ENCODE data around the gene PIP4K2A.

DNA sequence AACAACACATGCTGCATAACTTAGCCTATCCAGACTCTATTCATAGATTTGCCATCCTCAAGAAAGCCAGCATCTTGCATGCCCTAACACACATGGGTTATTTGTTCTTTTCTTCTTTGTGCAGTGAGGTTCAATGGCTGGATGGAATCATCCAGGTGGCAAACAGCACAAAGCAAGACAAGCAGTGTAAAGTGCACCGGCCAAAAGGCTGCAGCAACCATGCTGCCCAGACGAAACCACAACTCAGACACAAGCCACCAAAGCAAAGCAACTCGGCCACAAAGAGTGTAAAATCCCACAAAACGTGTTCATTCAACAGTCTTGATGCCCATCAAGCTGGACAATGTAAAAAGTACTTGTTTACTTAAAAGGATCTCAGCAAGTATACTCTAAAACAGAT, 76.9 kb downstream of the PIP4K2A start:
- TF ChIP-seq, protein P1, sequence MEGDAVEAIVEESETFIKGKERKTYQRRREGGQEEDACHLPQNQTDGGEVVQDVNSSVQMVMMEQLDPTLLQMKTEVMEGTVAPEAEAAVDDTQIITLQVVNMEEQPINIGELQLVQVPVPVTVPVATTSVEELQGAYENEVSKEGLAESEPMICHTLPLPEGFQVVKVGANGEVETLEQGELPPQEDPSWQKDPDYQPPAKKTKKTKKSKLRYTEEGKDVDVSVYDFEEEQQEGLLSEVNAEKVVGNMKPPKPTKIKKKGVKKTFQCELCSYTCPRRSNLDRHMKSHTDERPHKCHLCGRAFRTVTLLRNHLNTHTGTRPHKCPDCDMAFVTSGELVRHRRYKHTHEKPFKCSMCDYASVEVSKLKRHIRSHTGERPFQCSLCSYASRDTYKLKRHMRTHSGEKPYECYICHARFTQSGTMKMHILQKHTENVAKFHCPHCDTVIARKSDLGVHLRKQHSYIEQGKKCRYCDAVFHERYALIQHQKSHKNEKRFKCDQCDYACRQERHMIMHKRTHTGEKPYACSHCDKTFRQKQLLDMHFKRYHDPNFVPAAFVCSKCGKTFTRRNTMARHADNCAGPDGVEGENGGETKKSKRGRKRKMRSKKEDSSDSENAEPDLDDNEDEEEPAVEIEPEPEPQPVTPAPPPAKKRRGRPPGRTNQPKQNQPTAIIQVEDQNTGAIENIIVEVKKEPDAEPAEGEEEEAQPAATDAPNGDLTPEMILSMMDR (conservative IDR thresholded peaks at IDR 0.05; ENCODE audit: low read depth in 2 of 2), result no peak
- TF ChIP-seq POLR2AphosphoS5 (IDR thresholded peaks at IDR 0.05; ENCODE audit: low read depth) (no peak), EZH2 (IDR thresholded peaks at IDR 0.05; ENCODE audit: low read depth, unreplicated experiment) (no peak), EZH2phosphoT487 (IDR thresholded peaks at IDR 0.05; ENCODE audit: unreplicated experiment) (no peak), CREB1 (CRISPR knock-in tag; IDR thresholded peaks at IDR 0.05; ENCODE audit: low read depth) (no peak)
- TF ChIP-seq, protein P2, sequence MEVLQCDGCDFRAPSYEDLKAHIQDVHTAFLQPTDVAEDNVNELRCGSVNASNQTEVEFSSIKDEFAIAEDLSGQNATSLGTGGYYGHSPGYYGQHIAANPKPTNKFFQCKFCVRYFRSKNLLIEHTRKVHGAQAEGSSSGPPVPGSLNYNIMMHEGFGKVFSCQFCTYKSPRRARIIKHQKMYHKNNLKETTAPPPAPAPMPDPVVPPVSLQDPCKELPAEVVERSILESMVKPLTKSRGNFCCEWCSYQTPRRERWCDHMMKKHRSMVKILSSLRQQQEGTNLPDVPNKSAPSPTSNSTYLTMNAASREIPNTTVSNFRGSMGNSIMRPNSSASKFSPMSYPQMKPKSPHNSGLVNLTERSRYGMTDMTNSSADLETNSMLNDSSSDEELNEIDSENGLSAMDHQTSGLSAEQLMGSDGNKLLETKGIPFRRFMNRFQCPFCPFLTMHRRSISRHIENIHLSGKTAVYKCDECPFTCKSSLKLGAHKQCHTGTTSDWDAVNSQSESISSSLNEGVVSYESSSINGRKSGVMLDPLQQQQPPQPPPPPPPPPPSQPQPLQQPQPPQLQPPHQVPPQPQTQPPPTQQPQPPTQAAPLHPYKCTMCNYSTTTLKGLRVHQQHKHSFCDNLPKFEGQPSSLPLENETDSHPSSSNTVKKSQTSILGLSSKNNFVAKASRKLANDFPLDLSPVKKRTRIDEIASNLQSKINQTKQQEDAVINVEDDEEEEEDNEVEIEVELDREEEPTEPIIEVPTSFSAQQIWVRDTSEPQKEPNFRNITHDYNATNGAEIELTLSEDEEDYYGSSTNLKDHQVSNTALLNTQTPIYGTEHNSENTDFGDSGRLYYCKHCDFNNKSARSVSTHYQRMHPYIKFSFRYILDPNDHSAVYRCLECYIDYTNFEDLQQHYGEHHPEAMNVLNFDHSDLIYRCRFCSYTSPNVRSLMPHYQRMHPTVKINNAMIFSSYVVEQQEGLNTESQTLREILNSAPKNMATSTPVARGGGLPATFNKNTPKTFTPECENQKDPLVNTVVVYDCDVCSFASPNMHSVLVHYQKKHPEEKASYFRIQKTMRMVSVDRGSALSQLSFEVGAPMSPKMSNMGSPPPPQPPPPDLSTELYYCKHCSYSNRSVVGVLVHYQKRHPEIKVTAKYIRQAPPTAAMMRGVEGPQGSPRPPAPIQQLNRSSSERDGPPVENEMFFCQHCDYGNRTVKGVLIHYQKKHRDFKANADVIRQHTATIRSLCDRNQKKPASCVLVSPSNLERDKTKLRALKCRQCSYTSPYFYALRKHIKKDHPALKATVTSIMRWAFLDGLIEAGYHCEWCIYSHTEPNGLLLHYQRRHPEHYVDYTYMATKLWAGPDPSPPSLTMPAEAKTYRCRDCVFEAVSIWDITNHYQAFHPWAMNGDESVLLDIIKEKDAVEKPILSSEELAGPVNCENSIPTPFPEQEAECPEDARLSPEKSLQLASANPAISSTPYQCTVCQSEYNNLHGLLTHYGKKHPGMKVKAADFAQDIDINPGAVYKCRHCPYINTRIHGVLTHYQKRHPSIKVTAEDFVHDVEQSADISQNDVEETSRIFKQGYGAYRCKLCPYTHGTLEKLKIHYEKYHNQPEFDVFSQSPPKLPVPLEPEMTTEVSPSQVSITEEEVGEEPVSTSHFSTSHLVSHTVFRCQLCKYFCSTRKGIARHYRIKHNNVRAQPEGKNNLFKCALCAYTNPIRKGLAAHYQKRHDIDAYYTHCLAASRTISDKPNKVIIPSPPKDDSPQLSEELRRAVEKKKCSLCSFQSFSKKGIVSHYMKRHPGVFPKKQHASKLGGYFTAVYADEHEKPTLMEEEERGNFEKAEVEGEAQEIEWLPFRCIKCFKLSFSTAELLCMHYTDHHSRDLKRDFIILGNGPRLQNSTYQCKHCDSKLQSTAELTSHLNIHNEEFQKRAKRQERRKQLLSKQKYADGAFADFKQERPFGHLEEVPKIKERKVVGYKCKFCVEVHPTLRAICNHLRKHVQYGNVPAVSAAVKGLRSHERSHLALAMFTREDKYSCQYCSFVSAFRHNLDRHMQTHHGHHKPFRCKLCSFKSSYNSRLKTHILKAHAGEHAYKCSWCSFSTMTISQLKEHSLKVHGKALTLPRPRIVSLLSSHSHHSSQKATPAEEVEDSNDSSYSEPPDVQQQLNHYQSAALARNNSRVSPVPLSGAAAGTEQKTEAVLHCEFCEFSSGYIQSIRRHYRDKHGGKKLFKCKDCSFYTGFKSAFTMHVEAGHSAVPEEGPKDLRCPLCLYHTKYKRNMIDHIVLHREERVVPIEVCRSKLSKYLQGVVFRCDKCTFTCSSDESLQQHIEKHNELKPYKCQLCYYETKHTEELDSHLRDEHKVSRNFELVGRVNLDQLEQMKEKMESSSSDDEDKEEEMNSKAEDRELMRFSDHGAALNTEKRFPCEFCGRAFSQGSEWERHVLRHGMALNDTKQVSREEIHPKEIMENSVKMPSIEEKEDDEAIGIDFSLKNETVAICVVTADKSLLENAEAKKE (CRISPR knock-in tag; IDR thresholded peaks at IDR 0.05), result no peak
- TF ChIP-seq, protein P3, sequence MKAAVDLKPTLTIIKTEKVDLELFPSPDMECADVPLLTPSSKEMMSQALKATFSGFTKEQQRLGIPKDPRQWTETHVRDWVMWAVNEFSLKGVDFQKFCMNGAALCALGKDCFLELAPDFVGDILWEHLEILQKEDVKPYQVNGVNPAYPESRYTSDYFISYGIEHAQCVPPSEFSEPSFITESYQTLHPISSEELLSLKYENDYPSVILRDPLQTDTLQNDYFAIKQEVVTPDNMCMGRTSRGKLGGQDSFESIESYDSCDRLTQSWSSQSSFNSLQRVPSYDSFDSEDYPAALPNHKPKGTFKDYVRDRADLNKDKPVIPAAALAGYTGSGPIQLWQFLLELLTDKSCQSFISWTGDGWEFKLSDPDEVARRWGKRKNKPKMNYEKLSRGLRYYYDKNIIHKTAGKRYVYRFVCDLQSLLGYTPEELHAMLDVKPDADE (IDR thresholded peaks at IDR 0.05), result no peak
